SIG-M5 treated with dmso at 0.1 percent for 504 hours (cell line): ENCODE measurements around the gene CPT1A.

Source experiments
- DNase-seq: peaks from one replicate; lab custom pipeline; 2025; ENCODE audit not compliant: unreplicated experiment; lab: John Stamatoyannopoulos, UW

Gene CPT1A

DNA sequence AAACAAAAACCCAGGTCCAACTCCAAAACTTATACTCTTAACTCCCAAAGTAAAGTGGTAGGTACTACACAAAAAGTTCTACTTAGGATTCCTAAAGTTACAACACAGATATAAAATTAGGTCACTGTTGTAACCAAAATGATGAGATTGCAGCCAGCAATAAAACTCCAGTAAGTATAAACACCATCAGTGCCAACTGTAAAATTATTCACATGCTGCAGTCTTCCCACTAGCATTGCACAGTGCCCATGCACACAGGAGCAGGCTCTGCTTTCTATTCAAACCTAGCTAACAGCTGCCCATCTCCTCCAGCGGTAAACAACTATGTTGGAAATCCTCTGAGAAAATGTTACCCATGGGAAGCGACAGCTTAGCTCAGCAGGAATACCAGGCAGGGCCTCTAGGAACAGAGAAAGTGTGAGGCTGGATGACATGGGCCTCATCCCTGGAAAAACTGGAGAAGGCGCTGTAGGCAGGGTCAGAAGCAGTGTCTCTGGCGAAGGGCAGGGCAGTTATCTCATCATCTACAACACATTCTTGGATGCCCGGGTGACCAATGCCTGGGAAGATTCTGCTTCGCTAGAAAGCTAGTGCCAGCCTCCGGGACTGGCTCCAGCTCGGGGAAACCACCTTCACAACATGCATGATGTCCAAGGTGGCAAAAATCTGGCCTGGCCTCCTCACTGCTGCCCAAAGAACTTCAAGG is 9.1 kb downstream of the CPT1A start:
- no peak for DNase-seq

DNA sequence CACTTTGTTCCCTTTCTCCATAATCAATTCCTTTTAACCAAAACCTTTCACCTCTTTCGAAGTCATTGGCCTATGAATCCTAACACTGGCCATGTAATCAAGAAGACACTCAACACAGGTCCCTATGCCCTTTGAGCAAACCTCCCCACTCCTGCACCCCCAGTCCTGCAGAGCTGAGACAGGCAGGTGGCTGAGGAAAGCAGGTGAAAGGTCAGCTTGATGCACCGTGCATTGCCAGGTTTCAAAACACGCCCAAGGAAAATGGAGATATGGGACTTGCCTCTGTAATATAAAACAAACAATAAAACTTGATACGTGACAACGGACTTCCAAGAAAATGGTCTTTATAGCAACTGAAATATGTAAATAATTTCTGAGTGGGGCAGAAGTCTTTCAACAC is 10.6 kb downstream of the CPT1A start:
- no peak for DNase-seq

DNA sequence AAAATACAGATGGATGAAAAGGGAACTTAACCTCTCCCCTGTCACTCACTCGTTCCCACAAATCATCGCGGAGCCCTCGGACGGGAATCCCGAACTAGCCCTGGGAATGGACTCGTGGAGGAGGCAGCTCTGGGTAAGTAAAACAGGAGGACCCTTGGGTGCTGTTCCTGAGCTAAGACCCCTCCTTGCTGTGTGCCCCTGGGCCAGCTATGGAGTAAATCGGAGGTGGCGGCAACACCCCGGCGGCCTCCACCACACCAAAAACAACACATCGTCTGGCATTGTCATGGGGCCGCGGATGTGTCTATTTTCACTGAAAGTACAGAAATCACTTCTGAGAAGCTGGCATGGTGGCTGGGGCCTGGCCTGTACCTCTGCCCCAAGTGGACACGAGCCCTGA is 12.1 kb downstream of the CPT1A start:
- DNase-seq, result no peak

GRCh38 chr11:68828957-68829356 is 12.8 kb downstream of the CPT1A start:
- DNase-seq, result no peak

DNA sequence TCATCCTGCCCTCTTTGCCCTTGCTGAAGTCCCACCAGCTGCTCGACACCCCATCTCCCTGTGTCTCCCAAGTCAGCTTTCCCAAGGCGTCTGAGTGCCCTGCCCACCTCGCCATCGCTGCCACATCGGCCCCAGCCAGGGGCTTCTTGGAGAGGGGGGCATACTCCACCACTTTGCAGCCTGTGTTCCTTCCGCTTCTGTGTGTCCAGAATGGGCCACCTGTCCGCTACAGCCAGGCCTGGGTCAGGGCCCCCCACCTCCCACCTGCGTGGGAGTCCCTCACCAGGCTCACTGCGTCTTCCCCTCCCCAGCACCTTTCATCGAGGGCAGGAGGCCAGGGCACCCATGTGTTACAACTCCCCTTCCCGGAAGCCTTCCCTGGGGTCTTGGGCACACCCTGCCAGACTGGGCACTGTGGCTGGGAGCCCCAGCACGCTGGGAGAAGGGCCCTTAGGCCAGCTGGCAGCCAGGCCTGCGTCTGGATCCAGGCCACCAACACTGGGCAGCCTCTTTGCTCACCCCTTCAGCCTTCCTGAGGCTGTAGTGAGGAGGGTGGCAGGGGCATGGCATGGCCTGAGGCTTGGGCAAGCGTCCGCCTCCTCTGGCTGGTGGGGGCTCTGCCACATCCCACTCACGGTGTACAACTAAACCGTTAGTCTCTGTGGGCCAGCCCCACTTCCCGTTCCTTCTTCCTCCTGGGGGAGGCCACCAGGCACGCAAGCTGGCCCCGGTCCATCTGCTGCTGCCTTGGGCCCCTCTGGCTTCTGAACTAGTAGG is 13.4 kb downstream of the CPT1A start:
- DNase-seq, result peak; percentile 50

- peak; percentile 54 for DNase-seq
Measured at GRCh38 chr11:68827733-68828132, 14.0 kb downstream of the CPT1A start.

- DNase-seq, result no peak
Measured at GRCh38 chr11:68826726-68827125, 15.0 kb downstream of the CPT1A start.

GRCh38 chr11:68825571-68825970 is 16.1 kb downstream of the CPT1A start:
- no peak for DNase-seq

- DNase-seq, result no peak
Measured at GRCh38 chr11:68822546-68822945, 19.2 kb downstream of the CPT1A start.

DNA sequence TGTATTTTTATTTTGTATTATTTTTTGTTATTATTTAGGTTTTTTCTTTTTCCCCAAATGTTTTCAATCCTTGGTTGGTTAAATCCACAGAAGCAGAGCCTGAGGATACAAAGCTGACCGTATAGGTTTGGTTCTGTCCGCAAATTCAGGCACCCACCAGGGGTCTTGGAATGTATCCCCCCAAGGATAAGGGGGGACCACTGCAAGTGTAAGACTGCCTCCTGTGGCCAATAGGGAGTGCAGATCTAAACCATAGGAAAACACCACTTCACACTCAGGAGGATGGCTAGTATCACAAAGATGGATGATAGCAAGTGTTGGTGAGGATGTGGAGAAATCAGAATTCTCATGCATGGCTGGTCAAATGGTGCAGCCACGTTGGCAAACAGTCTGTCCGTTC is 20.0 kb downstream of the CPT1A start:
- no peak for DNase-seq

DNA sequence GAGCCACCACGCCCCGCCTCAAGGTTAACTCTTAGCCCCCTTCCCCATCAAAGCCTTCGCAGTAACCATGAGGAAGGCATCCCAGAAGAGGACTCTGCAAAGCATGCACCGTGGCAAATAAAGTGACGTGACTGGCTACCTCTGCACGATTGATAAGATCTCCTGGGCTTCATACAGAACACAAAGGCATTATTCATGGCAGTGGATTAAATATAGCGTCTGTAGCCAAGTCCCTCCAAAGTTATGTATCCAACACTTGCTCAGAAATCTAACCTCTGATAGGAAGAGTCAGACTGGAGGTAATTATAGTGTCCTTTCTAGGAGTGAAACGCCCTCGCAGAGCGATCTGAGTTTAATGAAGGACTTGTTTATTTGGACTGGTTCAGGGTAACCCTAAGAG is 22.4 kb downstream of the CPT1A start:
- DNase-seq, result no peak

DNA sequence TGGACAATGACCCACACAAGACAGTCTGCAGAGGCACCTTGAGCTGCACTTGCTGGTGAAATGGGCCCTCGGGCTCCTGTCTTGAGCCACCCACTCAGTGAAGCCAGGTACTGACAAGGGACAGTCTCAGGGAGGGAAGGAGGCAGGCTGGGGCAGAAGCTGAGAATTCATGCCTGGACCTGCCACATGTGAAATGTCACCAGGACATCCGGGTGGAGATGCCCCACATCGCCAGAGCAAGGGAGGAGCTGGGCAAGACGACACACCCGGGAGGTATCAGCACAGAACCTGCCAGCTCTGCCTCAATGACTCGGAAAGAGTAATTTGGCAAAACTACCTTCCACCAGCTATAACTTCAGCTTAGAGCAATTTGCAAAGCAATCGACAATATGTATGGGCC is 23.5 kb downstream of the CPT1A start:
- no peak for DNase-seq

DNA sequence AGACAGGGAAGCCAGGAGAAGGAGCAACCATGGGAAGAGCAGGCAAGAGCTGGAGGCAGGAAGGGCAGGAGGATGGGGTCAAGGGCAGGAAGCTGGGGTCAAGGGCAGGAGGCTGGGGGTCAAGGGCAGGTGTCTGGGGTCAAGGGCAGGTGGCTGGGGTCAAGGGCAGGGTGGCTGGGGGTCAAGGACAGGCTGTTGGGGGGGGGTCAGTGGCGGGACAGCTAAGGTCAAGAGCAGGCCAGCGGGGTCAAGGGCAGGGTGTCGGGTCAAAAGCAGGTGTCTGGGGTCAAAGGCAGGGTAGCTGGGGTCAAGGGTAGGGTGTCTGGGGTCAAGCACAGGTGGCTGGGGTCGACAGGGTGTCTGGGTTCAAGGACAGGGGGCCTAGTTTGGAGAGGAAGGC is 24.2 kb downstream of the CPT1A start:
- no peak for DNase-seq

DNA sequence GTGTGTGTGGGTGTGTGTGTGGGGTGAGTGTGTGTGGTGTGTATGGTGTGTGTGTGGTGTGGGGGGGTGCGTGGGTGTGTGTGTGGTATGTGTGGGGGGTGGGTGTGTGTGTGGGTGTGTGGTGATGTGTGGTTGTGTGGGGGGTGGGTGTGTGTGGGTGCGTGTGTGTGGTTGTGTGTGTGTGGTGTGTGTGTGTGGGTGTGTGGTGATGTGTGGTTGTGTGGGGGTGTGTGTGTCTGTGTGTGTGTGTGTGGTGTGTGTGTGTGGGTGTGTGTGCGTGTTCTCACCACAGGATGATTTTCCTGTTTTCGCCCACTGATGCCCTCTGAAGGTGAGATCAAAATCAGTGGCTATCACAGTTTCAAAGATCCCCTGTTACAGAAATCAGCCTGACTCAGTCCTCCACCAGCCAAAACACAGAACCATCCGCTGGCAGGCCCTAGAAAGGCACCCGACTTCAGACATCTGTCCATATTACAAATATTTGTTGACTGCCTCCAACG is 24.7 kb downstream of the CPT1A start:
- no peak for DNase-seq

GRCh38 chr11:68816251-68816776 is 25.4 kb downstream of the CPT1A start:
- no peak for DNase-seq

- no peak for DNase-seq
Measured at GRCh38 chr11:68813773-68814172, 27.9 kb downstream of the CPT1A start.

- no peak for DNase-seq
Measured at GRCh38 chr11:68812526-68812925, 29.2 kb downstream of the CPT1A start.

DNA sequence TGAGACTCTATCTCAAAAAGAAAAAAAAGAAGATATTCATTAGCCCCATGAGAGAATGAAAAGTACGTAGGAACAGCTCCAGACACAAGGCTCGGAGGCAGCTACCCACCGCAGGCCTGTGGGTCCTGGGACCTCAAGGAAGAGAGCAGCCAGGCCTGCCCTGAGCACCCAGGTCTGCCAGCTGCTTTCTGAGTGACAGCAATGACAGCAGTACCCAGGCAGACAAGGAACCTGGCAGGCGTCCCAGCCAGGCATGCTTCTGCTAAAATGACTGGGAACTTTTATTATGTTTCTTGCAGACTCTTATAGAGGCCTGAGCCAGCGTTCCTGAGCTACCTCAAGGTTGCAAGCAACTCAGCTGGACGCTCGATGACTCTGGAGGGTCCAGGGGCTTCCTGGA is 31.6 kb downstream of the CPT1A start:
- no peak for DNase-seq

- DNase-seq, result no peak
Measured at GRCh38 chr11:68809506-68809905, 32.2 kb downstream of the CPT1A start.

DNA sequence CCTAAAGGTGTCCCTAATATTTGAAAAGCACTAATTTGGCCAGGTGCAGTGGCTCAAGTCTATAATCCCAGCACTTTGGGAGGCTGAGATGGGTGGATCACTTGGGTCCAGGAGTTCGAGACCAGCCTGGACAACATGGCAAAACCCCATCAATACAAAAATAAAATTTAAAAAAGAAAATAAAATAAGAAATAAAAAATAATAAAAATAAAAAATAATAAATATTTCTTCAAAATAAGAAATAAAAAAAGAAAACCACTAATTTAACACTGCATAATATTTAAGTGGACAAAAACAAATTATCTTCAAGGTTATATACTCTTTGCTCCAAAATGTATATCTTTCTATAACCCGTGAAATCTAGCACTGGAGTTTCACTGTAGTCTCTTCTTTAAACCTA is 32.9 kb downstream of the CPT1A start:
- no peak for DNase-seq

DNA sequence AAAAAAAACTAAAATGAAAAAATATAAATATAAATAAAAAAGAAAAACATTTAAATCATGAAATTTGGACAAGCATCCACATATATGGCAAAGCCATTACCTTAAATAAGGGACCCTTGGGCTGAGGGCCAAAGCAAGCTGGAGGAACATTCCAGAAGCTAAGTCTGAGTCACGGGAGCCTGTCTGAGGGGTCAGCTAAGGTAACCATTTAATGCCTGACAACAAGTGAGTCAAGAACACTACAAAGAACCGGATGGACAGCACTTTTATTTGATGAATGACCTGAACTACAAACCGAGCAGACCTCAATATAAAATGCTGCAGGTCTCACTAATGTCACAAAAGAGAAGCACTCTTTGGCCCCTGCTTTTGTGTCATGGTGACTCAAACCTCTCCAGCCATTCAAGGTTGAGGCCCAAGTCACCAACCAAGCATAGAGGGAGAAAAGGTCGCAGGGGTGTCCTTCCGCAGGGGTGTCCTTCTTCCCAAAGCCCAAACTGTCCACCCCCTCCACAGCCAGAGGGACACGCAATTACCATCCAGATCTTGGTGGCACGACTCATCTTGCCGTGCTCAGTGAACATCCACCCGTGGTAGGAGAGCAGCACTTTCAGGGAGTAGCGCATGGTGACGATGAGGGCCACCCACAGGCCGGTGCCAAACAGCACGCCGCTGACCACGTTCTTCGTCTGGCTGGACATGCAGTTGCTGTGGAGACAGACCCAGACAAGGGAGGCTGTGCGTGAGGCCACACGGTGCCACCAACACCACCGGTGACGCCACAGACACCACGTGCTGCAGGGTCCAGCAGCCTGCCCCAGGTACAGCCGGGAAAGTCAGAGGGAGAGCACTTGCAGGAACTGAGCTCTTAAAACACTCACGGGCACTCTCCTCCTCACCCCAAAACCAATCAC is 34.5 kb downstream of the CPT1A start:
- no peak for DNase-seq
